Uterus (tissue), 2 donors: ENCODE measurements around the gene RALA.

Source experiments
- CTCF ChIP-seq, 4 experiments: fragments of 200-600 bp in 2 of 4; fragments of 450-650 bp in 2 of 4; sonication (generic) in 2 of 4; IDR thresholded peaks; one replicate each; pipeline ENCODE4 v1.5.1; 2016 to 2019; ENCODE audit warnings: antibody characterized with exemption in 4 of 4, mild to moderate bottlenecking in 2 of 4, moderate library complexity in 1 of 4
- POLR2A ChIP-seq, 2 donors: fragments of 450-650 bp; IDR thresholded peaks; one replicate each; pipeline ENCODE4 v1.6.1; 2016; ENCODE audit warnings: antibody characterized with exemption in 2 of 2, mild to moderate bottlenecking in 1 of 2, moderate library complexity in 1 of 2

GRCh38 chr7:39583539-39583938 lies 39.8 kb upstream of the RALA start:
- TF ChIP-seq CTCF (IDR thresholded peaks at IDR 0.05) (no peak), POLR2A (IDR thresholded peaks at IDR 0.05) (no peak)
